Measurements from ENCODE around the gene RBM3.

Gene RBM3

GRCh38 chrX:48617542-48618340 is 43.5 kb downstream of the RBM3 start:
- peak; percentile 39 for DNase-seq (ENCODE audit: low read depth, low spot score)

- DNase-seq (ENCODE audit: low read depth, low spot score), result no peak
Measured at GRCh38 chrX:48626401-48627298, 52.4 kb downstream of the RBM3 start.
